GM18868 (cell line): ENCODE results near the gene EFEMP1.

Experiments
- ATAC-seq: cut with Tn5 transposase; IDR thresholded peaks from one replicate; pipeline ENCODE4 v1.9.1; 2021; ENCODE audit warnings: mild to moderate bottlenecking, moderate library complexity; ENCODE audit not compliant: unreplicated experiment

EFEMP1 gene

DNA sequence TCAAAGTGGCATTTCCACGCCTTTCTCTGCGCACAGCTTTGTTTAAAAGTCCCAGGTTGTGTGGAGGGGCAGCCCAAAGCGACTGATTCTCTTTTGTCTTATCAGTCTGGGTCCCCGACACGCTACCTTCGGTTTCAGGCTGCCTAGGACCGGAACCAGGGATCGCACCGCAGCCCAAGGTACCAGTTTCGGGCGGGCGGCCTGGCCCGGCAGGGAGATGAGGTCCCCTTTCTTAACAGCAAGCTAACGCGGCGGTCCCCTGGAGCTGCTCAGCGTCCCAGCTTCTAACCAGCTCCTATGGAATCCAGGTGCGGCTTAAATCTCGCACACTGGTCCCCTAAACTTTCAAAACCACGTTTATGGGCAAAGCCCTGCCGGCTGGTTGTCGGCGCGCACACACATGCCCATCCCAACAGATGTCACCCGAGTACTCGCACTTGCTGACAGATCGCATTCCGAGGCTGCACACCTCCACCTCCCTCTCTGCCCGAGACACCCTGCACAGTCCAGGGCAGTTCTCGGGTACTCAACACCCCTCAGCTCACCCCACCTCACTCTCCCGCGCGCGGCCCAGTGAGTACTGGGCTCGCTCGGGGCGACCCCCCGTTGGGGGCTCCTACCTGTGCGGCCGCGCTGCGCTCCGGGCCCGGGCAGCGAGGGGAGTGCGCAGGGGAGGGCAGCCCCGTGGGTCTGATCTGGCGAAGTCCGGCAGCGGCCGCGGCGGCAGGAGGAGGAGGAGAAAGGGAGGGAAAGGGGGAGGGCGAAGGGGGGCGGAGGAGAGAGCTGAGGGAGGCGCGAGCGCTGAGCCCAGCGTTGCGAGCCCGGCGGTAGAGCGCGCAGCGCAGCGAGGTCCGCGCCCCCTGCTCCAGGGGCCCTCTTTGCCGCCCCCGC, at the start of gene EFEMP1:
Gene EFEMP1, minus strand, starts transcription at position 692 of the 891 bp plus-strand sequence. CDS start 1,342 bp downstream, outside the sequence.
- ATAC-seq, result peak; percentile 66

DNA sequence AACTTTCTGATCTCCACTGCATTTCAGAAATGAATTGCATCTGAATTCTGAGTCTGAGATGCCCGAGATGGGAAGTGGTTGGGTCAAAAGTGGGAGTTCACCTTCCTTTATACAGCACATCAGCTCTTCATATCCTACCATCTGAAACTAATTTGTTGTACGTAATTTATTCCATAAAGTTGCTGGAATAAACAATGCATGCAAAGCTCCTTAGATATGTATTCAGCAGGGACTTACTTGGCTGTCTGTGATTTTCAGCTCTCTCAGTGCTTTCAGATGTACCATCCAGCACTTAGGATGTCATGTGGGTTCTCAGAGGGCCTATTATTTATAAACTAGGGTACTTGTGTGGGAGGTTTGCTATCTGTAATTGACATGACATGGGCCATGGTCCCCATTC, 46.9 kb upstream of the EFEMP1 start:
- no peak for ATAC-seq

DNA sequence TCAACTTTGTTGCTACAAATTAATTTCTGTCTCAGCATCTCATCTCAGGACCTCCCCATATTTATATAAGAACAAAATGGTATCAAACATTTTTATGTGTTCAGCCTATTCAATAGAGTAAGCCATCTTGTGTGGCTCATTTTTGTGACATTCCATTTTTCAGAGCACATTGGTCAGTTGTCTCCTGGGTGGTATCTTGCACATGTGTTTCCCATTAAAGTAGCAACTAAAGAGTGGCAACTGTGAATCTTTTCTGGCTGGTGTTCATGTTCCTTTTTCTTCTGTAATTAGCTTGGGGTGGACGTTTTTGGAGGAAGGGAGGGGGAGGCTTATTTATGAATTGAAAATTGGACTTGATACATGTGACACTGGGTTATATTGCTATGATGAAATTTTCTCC, 45.4 kb upstream of the EFEMP1 start:
- ATAC-seq, result no peak

- ATAC-seq, result no peak
These were observed 43.0 kb upstream of the EFEMP1 start for GRCh38 chr2:55966401-55967118.

- ATAC-seq, result no peak
These were observed 42.4 kb upstream of the EFEMP1 start for GRCh38 chr2:55965966-55966365.

- ATAC-seq, result no peak
These were observed 41.7 kb upstream of the EFEMP1 start for GRCh38 chr2:55965276-55965675.

DNA sequence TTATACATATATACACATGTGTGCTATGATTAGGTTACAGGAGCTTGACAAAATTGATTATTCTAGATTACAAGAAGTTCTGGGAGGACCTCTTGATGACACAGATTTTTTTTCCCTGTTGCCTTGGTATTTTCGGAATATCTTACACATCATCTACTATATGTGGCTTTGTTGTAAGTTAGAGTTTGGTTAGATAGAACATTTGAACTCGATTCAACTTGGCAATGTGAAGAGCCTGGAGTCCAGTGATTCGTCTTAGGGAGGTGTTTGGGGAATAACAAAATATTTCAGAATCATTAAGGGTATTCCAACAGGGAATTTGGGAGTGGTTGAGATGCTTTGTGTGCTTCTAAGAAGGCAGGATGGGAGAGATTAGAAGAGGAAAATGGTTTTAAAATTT, 39.3 kb upstream of the EFEMP1 start:
- no peak for ATAC-seq

GRCh38 chr2:55961318-55961911, 37.8 kb upstream of the EFEMP1 start:
- ATAC-seq, result peak; percentile 62

DNA sequence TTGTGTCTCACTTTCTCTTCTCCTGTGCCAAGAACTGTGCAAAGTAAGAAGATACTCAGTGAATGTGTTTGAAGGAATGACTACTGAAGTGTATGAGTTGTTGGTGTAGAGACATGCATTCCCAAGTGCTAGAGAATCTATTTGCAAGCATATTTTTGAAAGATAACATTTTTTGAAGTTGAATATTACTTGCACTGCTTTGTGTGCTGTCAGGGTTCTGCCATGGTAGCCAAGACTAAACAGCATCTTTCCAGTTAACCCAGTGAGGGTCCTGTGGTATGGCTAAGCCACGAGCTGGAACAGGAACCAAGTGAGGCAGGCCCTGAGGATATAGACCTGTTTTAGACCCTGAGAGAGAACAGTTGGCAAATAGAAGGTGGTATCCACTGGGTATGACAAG, 35.2 kb upstream of the EFEMP1 start:
- no peak for ATAC-seq

DNA sequence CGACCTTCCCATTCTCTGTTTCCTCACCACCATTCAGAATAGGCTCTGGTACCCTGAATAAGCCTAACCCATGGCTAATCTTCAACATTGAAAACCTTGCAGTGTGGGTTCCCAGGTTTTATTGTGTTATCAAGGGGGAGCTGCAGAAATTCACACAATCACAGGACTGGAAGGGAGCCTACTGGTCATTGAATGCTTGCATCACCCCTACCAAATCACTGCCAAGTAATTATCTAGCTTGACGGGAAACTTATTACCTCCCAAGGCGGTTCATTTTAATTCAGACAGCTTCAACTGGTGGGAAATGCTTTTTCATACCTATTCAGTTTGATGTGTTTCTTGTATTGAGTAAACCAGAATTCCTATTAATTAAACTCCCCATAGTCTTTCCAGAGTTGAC, 33.6 kb upstream of the EFEMP1 start:
- ATAC-seq, result no peak

- no peak for ATAC-seq
These were observed 30.9 kb upstream of the EFEMP1 start for GRCh38 chr2:55954306-55955035.

DNA sequence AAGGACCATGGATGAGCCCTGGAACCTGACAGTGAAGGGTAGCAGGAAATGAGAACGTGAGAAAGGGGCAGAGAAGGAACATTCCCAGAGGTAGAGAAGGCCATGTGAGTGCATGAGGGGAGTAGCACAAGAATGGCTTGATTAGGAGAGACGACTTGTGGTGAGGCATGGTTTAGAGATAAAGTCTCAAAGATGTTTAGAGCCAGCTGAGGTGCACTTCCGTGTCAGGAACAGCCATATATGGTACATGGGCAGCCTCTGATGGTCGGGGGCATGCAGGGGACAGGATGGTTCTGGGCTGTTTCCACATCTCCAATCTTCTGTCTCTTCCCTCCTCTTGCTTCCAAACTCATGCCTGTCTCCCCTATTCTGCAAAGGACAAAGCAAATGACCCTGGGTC, 28.8 kb upstream of the EFEMP1 start:
- ATAC-seq, result peak; percentile 60

DNA sequence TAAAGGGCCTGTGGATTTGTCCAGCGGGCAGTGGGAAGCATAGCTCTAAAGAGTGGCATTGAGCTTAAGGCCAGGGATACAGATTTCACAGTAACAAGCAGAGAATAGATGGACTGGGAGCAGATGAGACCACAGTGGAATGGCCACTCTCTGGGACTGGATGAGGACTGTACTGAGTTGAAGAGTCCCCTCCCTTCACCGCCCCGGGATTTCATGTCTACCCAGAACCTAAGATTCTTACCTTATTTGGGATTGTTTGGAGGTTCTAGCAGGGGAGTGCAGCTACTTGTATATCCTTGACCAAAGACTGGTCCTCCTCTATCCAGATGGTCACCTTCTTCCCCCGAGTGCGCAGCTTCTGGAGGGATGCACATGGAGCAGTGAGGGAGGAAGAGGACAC, 28.0 kb upstream of the EFEMP1 start:
- ATAC-seq, result no peak

- no peak for ATAC-seq
These were observed 26.0 kb upstream of the EFEMP1 start for GRCh38 chr2:55949613-55950012.

DNA sequence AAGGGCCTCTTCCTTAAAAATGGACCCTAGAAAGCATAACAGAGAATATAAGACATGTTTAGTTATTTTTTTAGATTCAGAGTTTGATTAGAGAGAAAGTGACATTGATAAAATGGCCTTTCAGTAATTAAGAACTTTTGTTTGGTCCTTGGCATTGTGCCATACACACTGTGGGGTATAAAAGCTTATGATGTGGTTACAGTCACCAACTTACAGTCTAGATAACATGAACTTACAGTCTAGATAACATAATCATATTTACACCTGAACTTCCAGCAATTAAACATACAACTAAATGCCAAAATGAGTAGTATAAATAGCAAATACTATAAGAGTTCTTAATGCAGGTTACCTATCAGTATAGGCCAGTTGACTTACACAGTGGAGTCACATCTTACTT, 25.6 kb upstream of the EFEMP1 start:
- ATAC-seq, result no peak

DNA sequence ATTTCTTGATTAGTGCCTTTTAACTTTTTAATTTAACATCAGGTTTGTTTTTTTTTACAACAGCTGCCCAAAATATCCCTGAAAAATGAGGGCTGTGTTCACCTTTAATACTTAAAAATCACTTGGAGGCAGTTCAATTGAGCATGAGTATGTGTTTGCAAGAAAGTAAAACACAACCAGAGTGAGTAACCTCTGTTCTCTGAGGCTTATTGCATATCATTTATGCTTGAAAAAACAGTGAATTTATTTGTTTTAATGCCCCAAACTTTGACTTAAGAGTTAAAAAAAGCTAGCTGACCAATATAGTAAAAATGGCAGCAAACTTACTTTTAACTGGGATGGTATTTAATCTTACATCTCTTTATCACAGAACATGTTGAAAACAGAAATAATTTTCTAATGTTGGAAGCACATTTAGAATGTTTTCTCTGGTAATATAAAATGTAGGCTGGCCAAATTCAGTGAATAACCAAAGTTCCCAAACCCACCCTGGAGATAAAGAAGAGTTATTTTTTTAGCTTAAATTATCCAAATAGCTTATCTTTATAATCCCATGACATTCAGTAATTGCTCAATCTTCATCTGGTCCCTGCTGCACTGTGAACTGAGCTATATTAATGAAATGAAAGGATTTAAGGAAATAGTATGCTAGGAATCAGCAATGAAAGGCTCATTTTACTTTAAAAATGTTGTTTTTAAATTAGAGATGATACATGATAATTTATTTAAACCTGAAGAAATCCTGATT, 24.8 kb upstream of the EFEMP1 start:
- ATAC-seq, result no peak

GRCh38 chr2:55947752-55948151, 24.2 kb upstream of the EFEMP1 start:
- no peak for ATAC-seq

GRCh38 chr2:55946793-55947192, 23.2 kb upstream of the EFEMP1 start:
- ATAC-seq, result no peak

DNA sequence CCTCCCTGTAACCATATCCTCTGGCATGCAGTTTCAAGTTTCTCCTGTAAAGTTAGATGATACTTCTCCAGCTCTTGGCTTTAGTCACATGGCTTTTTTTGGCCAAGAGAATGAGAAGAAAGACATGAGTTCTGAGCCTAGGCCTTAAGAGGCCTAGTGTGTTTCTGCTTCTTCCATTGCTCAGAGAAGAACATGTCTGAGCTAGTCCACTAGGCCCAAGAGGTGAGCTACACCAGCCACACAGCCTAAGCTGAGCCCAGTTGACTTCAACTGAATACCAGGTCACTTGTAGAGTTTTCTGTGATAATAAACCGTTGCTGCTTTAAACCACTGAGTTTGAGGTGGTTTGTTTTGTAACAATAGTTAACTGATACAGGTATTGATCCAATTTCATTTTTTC, 19.9 kb upstream of the EFEMP1 start:
- ATAC-seq, result no peak

DNA sequence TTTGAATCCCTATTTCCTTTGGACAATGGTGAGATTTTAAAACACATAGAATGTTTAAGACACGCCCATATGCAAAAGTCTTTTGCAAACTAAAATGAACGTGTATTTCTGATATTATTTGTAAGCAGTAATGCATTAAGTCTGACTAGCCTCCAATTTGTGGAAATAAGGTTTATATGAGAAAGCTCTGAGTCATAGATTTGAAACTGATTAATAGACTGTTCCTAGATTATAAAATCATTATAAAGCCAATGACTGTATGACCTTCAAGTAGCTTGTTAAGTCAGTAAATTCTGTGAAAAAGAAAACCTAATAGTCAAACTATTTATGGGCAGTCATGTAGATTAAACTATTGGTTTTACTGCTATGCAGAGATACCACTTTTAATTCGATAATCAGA, 12.8 kb upstream of the EFEMP1 start:
- ATAC-seq, result no peak
